Right lobe of liver (tissue), 4 donors: ENCODE results near the gene ELOB.

Experiments used
- POLR2A ChIP-seq: fragments of 450-650 bp; IDR thresholded peaks from one replicate; pipeline ENCODE4 v1.6.1; 2017; ENCODE audit warnings: antibody characterized with exemption, mild to moderate bottlenecking
- TF ChIP-seq, protein P1 (sequence below), 4 donors: fragments of 200-600 bp in 3 of 4; fragments of 450-650 bp in 1 of 4; IDR thresholded peaks; one replicate each; pipeline versions ENCODE4 v1.5.1 to v1.8.0; 2016 to 2022; ENCODE audit warnings: antibody characterized with exemption in 4 of 4, mild to moderate bottlenecking in 2 of 4
- donor health status: DM: no; HTN: no; CAD: no.
- donor health status: DM: no; HTN: no; CAD: no.
- donor health status: DM: no; HTN: yes; CAD: no.

DNA sequence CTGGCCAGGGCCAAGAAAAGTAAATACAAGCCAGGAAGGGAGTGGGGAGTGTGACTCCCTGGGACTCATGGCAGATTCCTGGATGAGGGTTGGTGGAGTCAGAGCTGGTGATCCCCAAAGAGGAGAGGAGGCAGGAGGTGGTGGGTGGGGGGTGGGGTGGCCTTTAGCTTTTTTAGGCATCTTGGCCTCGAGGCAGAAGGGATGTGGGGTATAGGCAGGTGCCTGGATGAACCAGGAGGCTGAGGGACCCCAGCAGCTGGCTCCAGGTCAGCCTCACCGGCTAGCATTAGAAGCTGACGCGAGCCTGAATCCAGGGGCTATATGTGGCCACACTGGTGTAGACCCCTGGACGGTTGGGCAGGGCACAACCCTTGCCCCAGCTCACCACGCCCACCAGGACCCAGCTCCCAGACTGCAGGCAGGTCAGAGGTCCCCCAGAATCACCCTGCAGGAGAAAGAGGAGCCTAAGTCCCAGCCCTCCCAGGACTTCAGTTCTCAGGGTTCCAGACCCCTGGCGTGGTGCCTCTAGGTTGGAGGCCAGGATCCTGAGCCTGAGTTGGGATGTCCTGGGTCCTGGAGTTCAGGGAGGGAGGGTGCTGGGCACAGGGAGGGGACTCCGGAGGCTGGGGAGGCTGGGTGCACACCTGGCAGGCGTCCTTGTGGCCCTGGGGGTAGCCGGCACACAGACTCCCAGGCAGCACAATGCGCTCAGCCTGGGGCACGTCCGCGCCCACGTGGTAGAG lies 7.4 kb upstream of the ELOB start:
- TF ChIP-seq, protein P1, sequence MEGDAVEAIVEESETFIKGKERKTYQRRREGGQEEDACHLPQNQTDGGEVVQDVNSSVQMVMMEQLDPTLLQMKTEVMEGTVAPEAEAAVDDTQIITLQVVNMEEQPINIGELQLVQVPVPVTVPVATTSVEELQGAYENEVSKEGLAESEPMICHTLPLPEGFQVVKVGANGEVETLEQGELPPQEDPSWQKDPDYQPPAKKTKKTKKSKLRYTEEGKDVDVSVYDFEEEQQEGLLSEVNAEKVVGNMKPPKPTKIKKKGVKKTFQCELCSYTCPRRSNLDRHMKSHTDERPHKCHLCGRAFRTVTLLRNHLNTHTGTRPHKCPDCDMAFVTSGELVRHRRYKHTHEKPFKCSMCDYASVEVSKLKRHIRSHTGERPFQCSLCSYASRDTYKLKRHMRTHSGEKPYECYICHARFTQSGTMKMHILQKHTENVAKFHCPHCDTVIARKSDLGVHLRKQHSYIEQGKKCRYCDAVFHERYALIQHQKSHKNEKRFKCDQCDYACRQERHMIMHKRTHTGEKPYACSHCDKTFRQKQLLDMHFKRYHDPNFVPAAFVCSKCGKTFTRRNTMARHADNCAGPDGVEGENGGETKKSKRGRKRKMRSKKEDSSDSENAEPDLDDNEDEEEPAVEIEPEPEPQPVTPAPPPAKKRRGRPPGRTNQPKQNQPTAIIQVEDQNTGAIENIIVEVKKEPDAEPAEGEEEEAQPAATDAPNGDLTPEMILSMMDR (IDR thresholded peaks at IDR 0.05) = no peak
- no peak for TF ChIP-seq POLR2A
